K562 (cell line): ENCODE measurements around the gene RFESD. TPM values are rescaled to one million over a fixed set of nuclear protein-coding genes. Genes with fewer than 3 reads are reported as not detected.

Source experiments
- EWSR1 ChIP-seq: fragments of 450-650 bp; IDR thresholded peaks from 2 replicates; pipeline ENCODE4 v1.6.1; 2018; ENCODE audit warnings: borderline replicate concordance, mild to moderate bottlenecking, low read depth, moderate library complexity; ENCODE audit not compliant: partially characterized antibody
- JUN ChIP-seq, 2 experiments: sonication (generic) in 1 of 2; formaldehyde crosslinking in 1 of 2; IDR thresholded peaks; 2 replicates each; pipeline versions ENCODE4 v1.6.1 to v1.8.0; 2012 to 2022; ENCODE audit warnings: borderline replicate concordance in 2 of 2, mild to moderate bottlenecking in 2 of 2, improper control_type of control experiment in 1 of 2, low read depth in 1 of 2, low read length in 1 of 2, missing genetic modification reagents in 1 of 2
- NCOA4 ChIP-seq: fragments of 450-650 bp; IDR thresholded peaks from 2 replicates; pipeline ENCODE4 v1.6.1; 2018; ENCODE audit warnings: mild to moderate bottlenecking; ENCODE audit not compliant: partially characterized antibody
- NCOA6 ChIP-seq: fragments of 450-650 bp; IDR thresholded peaks from 2 replicates; pipeline ENCODE4 v1.6.1; 2017; ENCODE audit warnings: mild to moderate bottlenecking
- NR3C1 ChIP-seq: sonication (generic); formaldehyde crosslinking; IDR thresholded peaks from 2 replicates; pipeline ENCODE4 v1.8.1; 2022; ENCODE audit warnings: missing genetic modification reagents
- RNF219 ChIP-seq: fragments of 250-450 bp; sonication (Bioruptor Pico); IDR thresholded peaks from 2 replicates; pipeline ENCODE4 v1.5.0; 2022; ENCODE audit warnings: mild to moderate bottlenecking
- SMAD3 ChIP-seq: fragments of 450-650 bp; formaldehyde crosslinking; conservative IDR thresholded peaks from 2 replicates; pipeline ENCODE4 v1.4.0; 2020; ENCODE audit warnings: mild to moderate bottlenecking
- SMAD4 ChIP-seq: fragments of 250-450 bp; sonication (Bioruptor Pico); conservative IDR thresholded peaks from 2 replicates; pipeline ENCODE4 v1.8.0; 2021; ENCODE audit warnings: inconsistent platforms, mild to moderate bottlenecking, moderate library complexity
- TAF9B ChIP-seq: fragments of 450-650 bp; IDR thresholded peaks from 2 replicates; pipeline ENCODE4 v1.6.1; 2018; ENCODE audit warnings: mild to moderate bottlenecking; ENCODE audit not compliant: partially characterized antibody
- TSC22D4 ChIP-seq: fragments of 450-650 bp; IDR thresholded peaks from 2 replicates; pipeline ENCODE4 v1.6.1; 2016; ENCODE audit warnings: missing genetic modification characterization, missing biosample characterization, control low read depth
- ZNF407 ChIP-seq: fragments of 450-650 bp; IDR thresholded peaks from 2 replicates; pipeline ENCODE4 v1.6.1; 2016; ENCODE audit warnings: low read depth
- ZNF449 ChIP-seq: fragments of 250-450 bp; sonication (Bioruptor Pico); IDR thresholded peaks from 2 replicates; pipeline ENCODE4 v1.8.0; 2022; ENCODE audit warnings: moderate library complexity, mild to moderate bottlenecking, inconsistent platforms
- ZNF75A ChIP-seq: fragments of 450-650 bp; formaldehyde crosslinking; IDR thresholded peaks from 2 replicates; pipeline ENCODE4 v1.4.0; 2020; ENCODE audit warnings: mild to moderate bottlenecking
- ZNF785 ChIP-seq: fragments of 250-450 bp; sonication (Bioruptor Pico); IDR thresholded peaks from 2 replicates; pipeline ENCODE4 v1.4.0; 2020; ENCODE audit warnings: mild to moderate bottlenecking
- polyA plus RNA-seq, 8 experiments: library from polyadenylated mRNA; depleted of rRNA in 4 of 8; stranded (reverse) in 5 of 8; unstranded in 3 of 8; fragments of >200 nt; fragmentation: Nextera tagmentation in 2 of 8; fragmentation: Illumina TruSeq in 1 of 8; extraction: Ambion mirVana in 2 of 8; extraction: Trizol in 1 of 8; gene quantifications; 2 replicates each; pipeline versions ENCODE4 v1.2.1 to v1.2.3, GENCODE V29; 2011 to 2014; ENCODE audit warnings: inconsistent platforms in 1 of 8, missing spikeins in 1 of 8
- total RNA-seq, 7 experiments: library from RNA; depleted of rRNA in 6 of 7; stranded (reverse); fragments of >200 nt in 6 of 7; fragmentation: Illumina TruSeq in 2 of 7; extraction: Trizol in 2 of 7; gene quantifications; 2 replicates each; pipeline versions ENCODE4 v1.2.1 to v1.2.3, GENCODE V29; 2011 to 2021; ENCODE audit warnings: low replicate concordance in 1 of 7

Gene RFESD
- total and polyA plus RNA-seq, 9 of the 15 experiments (the other 6 are each of a cell fraction or from before 2014, with no cell fraction given), result 62.3 to 600 (median 140) TPM

GRCh38 chr5:95615164-95615467 is 31.5 kb upstream of the RFESD start (continued):
- TF ChIP-seq ZNF407, result no peak
- no peak for TF ChIP-seq TAF9B
- no peak for TF ChIP-seq SMAD3
- no peak for TF ChIP-seq NCOA6
- no peak for TF ChIP-seq NR3C1 (CRISPR knock-in tag)
- TF ChIP-seq JUN (IDR thresholded peaks at IDR 0.05; ENCODE audit: borderline replicate concordance, low read depth, low read length), result no peak
- TF ChIP-seq JUN (CRISPR knock-in tag; IDR thresholded peaks at IDR 0.05; ENCODE audit: borderline replicate concordance), result no peak
- TF ChIP-seq SMAD4 (CRISPR knock-in tag), result no peak
- no peak for TF ChIP-seq ZNF449 (CRISPR knock-in tag)
- no peak for TF ChIP-seq EWSR1
- TF ChIP-seq RNF219, result no peak
- TF ChIP-seq ZNF75A, result no peak
- no peak for TF ChIP-seq NCOA4
- no peak for TF ChIP-seq TSC22D4
- TF ChIP-seq ZNF785 (CRISPR knock-in tag), result no peak
